Amniotic stem cell (primary cell): Measurements from ENCODE around the gene ACOD1.
"Not testable (repeated sequence)": the region's sequence is repeated elsewhere in the genome, so short reads cannot be mapped to it uniquely, and the experiment has no call there.

Source experiments
- DNase-seq: peaks from one replicate; lab custom pipeline; 2025; lab: John Stamatoyannopoulos, UW

ACOD1 gene

DNA sequence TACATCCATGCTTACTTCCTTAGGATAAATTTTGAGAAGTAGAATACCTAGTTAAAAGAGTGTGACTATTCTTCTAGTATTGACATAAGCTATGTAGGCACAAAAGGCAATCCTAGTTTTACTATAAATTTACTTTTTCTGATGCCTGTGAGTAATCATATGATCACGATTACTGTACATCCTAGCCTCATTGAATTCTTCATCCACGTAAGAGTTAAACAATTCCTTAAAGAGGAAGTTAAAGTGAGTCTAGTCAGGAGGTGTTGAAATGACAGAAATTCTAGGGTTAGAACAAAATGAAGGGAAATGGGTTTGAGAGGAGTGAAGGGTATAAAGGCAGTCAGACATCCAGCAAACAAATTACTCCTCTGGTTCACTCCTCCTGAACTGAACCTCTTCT, at the start of gene ACOD1:
Gene ACOD1, plus strand, starts transcription at position 363 of the 400 bp plus-strand sequence. CDS start 48 bp downstream, outside the sequence.
- no peak for DNase-seq

DNA sequence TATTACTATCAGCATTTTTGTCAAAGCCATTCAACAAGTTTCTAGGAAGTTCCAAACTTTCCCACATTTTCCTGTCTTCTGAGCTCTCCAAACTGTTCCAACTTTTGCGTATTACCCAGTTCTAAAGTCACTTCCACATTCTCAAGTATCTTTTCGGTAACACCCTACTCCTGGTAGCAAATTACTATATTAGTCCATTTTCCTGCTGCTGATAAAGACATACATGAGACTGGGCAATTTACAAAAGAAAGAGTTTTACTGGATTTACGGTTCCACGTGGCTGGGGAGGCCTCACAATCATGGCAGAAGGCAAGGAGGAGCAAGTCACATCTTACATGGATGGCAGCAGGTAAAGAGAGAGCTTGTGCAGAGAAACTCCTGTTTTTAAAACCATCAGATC, 49.2 kb upstream of the ACOD1 start:
- not testable (repeated sequence) for DNase-seq

DNA sequence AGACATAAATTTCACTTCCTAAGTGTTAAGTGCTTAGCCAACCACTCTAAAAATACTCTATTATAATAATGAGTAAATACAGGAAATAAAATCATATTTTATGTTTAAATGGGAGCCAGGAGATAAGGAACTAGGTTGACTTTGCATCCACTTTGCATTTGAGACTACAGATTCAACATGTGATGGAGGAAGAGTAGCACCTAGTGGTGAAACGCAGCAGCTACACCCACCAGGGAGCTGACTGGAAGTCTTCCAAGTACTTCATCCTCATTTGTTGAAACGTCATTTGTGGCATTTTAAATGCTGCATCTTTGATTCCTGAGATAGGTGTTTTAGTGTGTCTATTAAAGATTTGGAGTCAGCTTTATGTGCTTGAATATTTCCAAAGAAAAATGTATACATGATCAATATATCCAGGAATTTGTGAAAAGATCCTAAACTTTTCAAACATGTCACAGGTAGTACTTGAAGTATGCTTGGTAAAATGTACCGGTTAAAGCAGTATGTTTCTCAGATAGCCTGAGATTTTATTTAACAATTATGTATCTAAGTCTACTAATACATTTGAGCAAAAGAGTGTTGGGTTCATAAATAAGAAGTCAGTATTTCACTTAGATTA, 44.7 kb upstream of the ACOD1 start:
- DNase-seq: peak; percentile 49

DNA sequence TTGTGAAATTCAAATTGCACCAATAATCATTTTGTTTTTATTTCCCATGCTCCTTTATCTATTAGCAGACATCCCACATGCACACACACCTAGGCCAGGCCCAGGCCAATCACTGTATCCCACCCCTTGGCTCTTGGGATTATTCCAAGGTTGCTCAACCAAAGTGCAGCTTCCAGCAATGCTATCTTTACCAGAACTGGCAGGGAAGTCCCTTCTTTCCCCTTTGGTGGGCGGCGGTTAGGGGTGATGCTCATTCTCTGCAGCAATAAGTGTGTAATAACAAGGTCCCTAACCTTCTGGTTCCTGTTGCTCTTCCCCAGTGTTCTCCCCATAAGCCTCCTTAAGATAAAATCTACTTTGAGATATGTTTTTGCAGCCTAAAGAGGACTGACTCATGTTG, 43.8 kb upstream of the ACOD1 start:
- no peak for DNase-seq

DNA sequence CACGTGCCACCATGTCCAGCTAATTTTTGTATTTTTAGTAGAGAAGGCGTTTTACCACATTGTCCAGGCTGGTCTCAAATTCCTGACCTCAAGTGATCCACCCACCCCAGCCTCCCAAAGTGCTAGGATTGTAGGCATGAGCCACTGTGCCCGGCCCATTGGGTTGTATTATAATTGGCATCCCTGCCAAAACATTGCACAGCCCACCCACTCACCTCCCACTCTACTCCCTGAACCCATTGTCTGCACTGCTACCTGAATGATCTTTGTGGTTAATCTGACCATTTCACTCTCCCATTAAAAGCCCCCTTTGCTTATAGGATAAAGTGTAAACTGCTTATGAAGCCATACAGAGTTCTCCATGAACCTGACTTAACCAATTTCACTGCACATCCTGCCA, 35.8 kb upstream of the ACOD1 start:
- no peak for DNase-seq

DNA sequence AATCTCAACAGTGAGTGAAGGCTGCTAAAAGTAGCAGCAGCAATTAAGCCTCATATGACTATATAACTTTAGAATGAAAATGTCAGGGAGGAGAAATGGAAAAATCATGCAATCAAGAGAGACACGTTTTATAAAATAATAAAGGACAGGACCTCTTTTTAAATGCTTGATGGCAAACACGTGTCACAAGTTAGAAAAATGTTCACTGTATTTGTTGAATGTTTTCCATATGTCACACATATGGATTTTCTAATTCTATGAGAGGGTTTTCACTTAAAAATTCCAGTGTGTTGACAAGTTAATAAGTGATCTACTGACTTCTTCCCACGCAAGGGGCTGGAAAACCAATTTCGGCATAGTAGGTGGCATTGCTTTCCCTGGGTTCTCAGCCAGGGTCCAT, 34.4 kb upstream of the ACOD1 start:
- no peak for DNase-seq

DNA sequence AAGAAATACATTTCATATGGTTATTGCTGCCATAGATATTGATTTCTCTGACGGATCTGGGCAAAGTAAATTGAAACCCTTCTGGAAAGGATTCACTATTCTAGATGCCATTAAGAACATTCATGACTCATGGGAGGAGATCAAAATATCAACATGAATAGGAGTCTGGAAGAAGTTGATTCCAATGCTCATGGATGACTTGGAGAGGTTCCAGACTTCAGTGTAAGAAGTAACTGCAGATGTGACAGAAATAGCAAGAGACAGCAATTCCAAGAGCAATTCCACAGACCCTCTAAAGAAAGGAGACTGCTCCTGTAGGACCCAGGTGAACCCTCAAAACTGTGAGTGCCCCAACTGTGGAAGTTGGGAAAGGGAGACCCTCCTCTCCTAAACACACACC, 31.2 kb upstream of the ACOD1 start:
- DNase-seq: no peak

DNA sequence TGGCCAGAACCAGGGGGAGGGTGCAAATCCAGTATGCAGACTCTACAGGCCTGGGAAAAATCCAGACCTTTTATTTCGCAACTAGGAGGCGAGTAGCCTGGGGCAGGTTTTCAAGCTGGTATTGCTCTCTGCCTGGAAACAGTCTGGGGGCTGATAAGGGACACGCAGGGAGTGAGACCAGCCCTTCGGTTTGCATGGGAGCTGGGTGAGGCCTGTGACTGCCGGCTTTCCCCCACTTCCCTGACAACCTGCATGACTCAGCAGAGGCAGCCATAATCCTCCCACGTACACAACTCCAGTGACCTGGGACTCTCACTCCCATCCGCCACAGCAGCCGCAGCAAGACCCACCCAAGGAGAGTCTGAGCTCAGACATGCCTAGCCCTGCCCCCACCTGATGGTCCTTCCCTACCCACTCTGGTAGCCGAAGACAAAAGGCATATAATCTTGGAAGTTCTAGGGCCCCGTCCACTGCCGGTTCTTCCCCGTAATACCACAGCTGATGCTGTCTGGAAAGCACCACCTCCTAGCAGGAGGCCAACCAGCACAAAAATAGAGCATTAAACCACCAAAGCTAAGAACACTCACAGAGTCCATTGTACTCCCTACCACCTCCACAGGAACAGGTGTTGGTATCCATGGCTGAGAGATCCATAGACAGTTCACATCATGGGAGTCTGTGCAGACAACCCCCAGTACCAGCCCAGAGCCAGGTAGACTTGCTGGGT, 30.4 kb upstream of the ACOD1 start:
- DNase-seq: not testable (repeated sequence)

DNA sequence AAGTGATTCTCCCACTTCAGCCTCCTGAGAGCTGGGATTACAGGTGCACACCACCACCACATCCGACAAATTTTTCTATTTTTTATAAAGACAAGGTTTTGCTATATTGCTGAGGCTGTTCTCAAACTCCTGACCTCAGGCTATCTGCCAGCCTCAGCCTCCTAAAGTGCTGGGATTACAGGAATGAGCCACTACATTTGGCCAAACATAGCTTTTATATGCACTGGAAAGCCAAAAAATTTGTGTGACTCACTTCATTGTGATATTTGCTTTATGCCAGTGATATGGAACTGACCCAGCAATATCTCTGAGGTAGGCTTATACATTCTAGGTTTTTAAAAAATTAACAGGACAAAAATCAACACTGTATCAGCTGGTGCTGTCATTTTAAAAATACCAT, 26.8 kb upstream of the ACOD1 start:
- no peak for DNase-seq

DNA sequence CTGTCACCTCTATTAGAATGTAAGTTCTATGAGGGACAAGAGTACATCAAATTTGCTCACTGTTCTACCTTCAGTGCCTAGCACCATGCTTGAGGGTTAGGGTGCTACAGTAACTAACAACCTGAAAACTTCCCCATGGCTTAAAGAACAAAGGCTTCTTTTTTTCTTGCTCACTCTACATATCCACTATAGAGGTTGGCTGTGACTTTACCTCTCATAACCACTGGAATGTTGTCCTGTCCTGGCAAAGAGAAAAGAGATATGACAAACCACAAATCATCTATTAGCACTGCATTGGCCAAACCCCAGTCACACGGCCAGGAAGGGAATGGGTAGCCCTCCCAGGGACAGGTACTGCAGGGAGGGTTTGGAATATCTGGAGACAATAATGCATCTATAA, 23.2 kb upstream of the ACOD1 start:
- no peak for DNase-seq

DNA sequence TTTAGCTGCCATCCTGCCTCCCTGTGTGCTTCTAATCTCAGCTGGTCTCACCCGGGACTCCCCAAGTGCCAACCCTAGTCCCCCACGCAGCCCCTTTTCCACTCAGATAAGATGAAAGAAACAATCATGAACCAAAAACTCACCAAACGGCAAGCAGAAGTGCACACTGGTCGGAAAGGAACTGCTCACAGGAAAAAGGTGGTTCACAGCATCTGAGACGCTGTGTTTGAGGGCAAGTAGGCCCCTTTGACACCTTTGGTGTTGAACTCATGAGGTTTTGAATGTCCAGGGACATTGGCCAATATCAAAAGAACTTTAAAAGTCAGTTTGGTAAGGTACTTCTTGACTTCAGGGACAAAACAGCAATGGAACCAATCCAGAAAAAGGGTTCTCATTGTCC, 20.4 kb upstream of the ACOD1 start:
- no peak for DNase-seq

DNA sequence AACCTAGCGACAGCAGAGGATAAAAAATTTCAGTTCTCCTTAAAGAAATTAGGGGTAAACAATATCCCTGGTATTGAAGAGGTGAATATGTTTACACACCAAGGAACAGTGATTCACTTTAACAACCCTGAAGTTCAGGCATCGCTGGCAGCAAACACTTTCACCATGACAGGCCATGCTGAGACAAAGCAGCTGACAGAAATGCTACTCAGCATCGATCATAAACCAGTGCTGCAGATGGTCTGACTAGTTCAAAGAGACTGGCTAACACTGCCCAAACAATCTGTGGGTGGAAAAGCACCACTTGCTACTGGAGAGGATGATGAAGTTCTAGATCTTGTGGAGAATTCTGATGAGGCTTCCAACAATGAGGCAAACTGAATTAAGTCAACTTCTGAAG, 19.9 kb upstream of the ACOD1 start:
- no peak for DNase-seq

DNA sequence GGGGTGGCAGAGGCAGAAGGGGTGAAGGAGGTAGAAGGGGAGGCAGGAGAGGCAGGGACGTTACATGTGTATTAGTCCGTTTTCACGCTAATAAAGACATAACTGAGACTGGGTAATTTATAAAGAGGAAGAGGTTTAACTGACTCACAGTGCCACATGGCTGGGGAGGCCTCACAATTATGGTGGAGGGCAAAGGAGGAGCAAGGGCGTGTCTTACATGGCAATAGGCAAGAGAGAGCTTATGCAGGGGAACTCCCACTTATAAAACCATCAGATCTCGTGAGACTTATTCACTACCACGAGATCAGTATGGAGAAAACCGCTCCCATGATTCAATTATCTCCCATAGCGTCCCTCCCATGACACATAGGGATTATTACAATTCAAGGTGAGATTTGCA, 19.0 kb upstream of the ACOD1 start:
- DNase-seq: no peak

DNA sequence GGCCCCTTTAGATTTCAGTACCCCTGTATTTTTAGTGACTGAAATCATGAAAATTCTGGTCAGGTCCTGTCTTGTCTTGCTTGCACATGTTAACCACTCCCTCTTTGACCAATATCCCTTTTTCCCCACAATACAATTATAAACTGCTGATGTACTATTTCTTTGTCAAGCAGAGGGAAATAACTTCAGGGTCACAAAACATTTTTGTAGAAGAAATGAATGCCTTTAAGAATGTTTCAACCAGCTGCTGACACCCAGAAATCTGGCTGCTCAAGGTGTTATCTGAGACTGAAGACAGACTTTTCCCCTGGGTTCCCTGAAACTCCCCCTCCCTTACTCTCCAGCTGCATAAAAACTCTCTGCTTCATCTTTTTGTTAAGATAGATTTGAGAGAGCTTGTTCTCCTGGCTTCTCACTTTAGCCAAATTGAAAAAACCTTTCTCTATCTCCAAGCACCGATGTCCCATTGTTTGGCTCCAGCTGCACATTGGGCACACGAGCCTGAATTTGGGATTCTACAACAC, 18.4 kb upstream of the ACOD1 start:
- no peak for DNase-seq

DNA sequence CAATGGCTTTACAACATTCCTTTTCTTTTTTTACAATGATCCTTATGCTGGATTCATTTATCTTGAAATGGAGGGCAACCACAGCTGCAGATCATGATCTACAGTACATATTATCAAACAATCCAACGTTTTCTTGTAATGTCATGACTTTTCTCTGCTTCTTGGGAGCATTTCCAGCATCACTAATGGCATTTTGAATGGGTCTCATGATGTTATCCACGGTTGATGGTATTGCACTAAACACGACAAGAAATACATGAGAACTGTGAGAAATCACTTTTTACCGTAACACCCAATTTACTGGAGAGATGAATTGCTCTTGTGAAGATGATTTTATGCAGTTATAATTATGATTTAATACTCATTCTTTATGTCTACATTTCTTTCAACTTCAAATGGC, 16.2 kb upstream of the ACOD1 start:
- DNase-seq: no peak

DNA sequence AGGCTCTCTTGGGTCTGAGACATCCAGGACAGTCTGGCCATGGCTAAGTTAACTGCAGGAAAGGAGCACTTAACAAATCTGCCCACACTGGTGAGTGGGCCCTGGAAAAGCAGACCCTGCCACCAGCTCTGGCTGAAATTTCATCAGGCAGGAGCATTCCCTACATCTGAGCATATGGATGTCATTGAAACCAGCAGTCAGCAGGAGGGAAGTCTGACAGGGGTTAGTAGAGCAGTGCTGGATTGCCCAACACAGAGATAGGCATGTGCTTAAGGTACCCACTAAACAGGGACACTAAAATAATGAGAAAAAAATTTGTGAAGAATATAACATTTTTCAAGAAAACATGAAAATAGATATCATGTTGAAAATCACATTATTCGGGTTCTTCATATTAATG, 13.6 kb upstream of the ACOD1 start:
- no peak for DNase-seq

DNA sequence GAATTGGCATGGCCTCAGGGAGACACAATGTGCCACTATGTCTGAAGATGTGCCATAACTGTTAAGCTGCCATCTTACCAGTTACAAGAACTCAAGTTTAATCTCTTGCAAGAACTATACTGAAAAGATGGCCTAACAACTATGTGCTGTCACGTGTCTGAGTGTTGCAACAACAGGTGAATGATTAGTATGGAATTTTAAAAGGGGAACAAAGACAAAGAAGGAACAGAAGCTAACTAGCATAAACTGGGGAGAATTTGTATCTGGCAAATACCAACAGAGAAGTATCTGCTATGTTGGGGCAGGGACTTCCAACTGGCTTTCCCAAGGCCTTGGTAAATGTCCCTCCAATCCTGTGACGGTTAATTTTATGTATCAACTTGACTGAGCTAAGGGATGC, 11.5 kb upstream of the ACOD1 start:
- DNase-seq: no peak

DNA sequence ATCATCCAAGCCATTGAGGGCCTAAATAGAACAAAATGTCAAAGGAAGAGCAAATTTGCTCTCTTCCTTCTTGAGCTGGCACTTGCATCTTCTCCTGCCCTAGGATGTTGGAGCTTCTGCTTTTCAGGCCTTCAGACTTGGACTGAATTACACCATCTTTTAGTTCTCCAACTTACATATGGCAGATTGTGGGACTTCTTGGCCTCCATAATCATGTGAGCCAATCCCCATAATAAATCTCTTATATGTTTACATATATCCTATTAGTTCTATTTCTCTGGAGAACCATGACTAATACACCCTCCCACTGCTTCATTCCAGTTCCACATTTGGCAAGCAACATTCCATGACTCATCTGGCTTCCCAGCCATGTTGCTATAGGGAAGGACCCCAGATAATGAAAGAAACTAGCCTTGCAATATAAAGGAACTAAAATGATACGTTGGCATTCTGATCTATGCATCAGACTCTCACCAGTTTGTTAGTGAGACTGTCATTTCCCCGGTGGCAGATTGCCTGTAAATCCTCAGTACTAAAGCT, 11.0 kb upstream of the ACOD1 start:
- DNase-seq: peak; percentile 79

DNA sequence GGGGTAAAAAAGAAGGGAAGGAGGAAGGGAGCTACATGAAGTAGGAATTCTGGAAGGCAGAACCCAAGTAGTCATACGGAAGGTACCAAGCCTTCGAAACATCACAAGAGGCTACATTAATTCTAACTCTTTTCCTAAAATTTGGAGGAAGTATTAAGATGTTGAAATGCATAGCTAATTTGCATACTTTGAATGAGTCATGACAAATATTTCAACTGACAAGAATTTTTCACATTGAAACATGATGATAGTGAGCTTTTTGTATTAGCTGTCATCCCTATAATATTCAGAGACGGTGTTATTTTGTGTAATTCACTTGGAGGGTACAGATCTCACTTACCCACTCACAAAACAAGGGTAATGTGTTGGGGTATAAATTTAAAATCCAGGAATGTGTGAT, 9.1 kb upstream of the ACOD1 start:
- no peak for DNase-seq

DNA sequence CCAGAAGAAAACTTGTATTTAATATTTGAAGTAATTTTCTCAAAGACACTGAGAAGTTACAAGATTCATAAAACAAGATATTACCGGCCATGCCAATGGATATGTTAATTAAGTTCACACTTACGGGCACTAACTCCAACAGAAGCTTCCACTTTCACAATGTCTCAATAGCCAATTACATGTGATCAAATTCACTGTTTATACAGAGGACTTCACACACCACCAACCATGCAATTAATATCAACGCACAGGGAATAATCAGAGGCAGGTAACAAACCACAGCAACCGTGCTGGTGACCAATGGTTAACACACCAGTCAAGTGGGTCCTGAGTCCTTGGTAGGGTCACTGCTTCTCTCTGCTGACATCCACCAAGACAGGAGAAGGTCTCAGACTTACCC, 5.9 kb upstream of the ACOD1 start:
- no peak for DNase-seq

DNA sequence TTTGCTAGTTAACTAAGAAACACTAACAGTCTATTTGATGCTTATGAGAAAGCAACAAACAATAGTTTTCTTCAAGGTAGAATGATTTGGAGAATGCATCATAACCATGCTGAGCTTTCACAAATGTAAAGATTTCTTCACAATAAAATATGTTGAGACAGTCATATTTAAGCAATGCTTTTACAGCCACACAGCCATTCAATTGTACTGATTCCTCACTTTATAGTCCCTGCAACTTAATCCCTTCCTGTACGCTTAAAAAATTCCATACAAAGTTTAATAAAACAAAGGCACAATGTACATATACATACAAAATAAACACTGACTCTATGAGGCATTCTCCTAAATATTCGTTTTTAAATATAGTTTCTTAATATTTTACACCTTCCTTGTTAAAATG, 4.7 kb upstream of the ACOD1 start:
- no peak for DNase-seq

DNA sequence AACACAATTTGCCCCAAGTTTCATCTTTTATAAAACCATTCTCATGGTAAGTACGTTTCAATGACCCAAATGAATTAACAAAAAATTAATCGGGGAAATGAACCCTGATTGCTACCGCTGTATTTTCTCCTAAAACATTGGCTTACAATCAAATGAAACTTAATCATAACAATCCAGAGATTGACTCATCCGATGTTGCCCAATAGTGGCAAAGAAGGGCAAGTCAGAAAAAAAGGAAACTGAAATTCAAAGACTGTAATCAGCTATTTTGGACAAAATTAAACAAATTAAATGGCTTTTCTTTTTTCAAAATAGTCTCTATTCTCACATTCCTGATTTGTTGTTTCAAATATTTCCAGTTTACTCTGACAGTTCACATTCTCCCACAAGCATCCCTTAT, 3.9 kb upstream of the ACOD1 start:
- DNase-seq: peak; percentile 13

DNA sequence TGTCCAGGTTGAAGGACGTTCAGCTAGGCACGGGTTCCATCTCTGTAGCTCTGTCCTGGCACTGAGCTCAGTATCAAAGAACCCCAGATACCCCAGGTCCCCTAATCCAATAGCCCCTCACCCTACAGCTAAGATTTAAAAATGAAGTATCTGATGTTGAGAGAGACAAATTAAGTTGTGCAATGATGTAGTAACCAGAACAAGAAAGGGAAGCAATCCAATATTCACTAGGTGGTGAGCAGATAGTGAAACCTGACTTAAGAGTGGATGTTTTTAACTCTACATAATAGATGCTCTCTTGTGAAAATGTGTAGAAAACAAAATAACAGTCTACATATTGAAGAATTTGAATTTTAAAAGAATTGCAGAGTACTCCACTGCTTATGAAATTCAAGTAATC, 1.8 kb downstream of the ACOD1 start:
- DNase-seq: no peak

DNA sequence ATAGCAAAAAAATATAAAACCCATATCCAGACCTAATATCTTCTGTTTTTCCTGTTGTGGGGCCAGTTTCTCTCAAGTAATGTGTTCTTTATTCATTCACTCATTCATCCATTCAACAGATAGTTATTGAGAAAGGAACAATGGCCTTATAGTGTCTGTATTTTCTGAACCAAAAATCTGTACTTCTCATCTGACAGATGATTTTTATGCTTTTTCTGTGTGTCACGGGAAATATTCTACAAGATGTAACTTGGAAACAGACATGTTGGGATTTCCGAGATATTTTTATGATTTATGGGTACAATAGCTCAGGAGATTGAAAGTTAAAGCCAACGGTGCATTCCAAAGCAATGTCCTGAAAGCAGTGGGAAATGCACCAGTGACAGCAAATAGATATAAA, 5.7 kb downstream of the ACOD1 start:
- no peak for DNase-seq
